ENCODE measurements around the gene YWHAE. TPM values are rescaled to one million over a fixed set of nuclear protein-coding genes. Genes with fewer than 3 reads are reported as not detected.
"Not testable (repeated sequence)": the region's sequence is repeated elsewhere in the genome, so short reads cannot be mapped to it uniquely, and the experiment has no call there.

Gene YWHAE
- polyA plus RNA-seq = 100 to 1,000 TPM; 246 to 324 TPM

- Histone ChIP-seq H3K4me3 (ENCODE audit: low read depth in 1 of 2, low read length in 2 of 2) (peak within 1 kb of the TSS; percentile 96 to 99), H3K27ac (ENCODE audit: low read depth in 2 of 2, low read length in 1 of 2) (peak within 1 kb of the TSS; percentile 99 to 100), H3K4me1 (ENCODE audit: control insufficient read depth in 2 of 2, insufficient read depth in 2 of 2, low read length in 1 of 2) (peaks cover 0 to 3% of the 10 kb centered on the region in 2 donors), H3K27me3 (ENCODE audit: control insufficient read depth in 1 of 2, insufficient read depth in 2 of 2, low read length in 2 of 2) (no peaks in the 10 kb centered on the region), H3K36me3 (ENCODE audit: control insufficient read depth in 2 of 2, insufficient read depth in 2 of 2, low read length in 1 of 2) (no peaks in the 10 kb centered on the region), H3K9me3 (ENCODE audit: control insufficient read depth in 2 of 2, insufficient read depth in 1 of 2, low read depth in 1 of 2, low read length in 1 of 2) (no peaks in the 10 kb centered on the region)
- WGBS, 2 donors = 0 to 1% methylated on average over 81 to 82 of the region's 82 CpGs
These were observed at the start of gene YWHAE for GRCh38 chr17:1399679-1400512. Gene YWHAE (minus strand): TSS chr17:1400222. CDS start chr17:1400110, 112 bp downstream.

GRCh38 chr17:1449412-1449967, 49.5 kb upstream of the YWHAE start:
- peaks cover 0 to 8% of the 10 kb centered on the region in 2 donors for H3K4me1 ChIP-seq (ENCODE audit: control insufficient read depth in 2 of 2, insufficient read depth in 2 of 2, low read length in 1 of 2)
- 77 to 83% methylated on average over 5 of the region's 5 CpGs for WGBS, 2 donors
- H3K27ac ChIP-seq (ENCODE audit: low read depth in 2 of 2, low read length in 1 of 2) = no peak overlapping the region

GRCh38 chr17:1447052-1447451, 47.0 kb upstream of the YWHAE start:
- peak overlapping the region in 1 of 2 donors; percentile 0 for H3K27ac ChIP-seq (ENCODE audit: low read depth in 2 of 2, low read length in 1 of 2)
- H3K27me3 ChIP-seq (ENCODE audit: control insufficient read depth in 1 of 2, insufficient read depth in 2 of 2, low read length in 2 of 2) = no peaks in the 10 kb centered on the region
- no peaks in the 10 kb centered on the region for H3K9me3 ChIP-seq (ENCODE audit: control insufficient read depth in 2 of 2, insufficient read depth in 1 of 2, low read depth in 1 of 2, low read length in 1 of 2)
- H3K4me3 ChIP-seq (ENCODE audit: low read depth in 1 of 2, low read length in 2 of 2) = no peak overlapping the region
- peaks cover 0 to 8% of the 10 kb centered on the region in 2 donors for H3K4me1 ChIP-seq (ENCODE audit: control insufficient read depth in 2 of 2, insufficient read depth in 2 of 2, low read length in 1 of 2)
- 67 to 70% methylated on average over 7 of the region's 7 CpGs for WGBS, 2 donors
- H3K36me3 ChIP-seq (ENCODE audit: control insufficient read depth in 2 of 2, insufficient read depth in 2 of 2, low read length in 1 of 2) = peaks cover 0 to 9% of the 10 kb centered on the region in 2 donors

More at GRCh38 chr17:1449412-1449967, 49.5 kb upstream of the YWHAE start:
- no peaks in the 10 kb centered on the region for H3K27me3 ChIP-seq (ENCODE audit: control insufficient read depth in 1 of 2, insufficient read depth in 2 of 2, low read length in 2 of 2)
- H3K36me3 ChIP-seq (ENCODE audit: control insufficient read depth in 2 of 2, insufficient read depth in 2 of 2, low read length in 1 of 2) = peaks cover 0 to 6% of the 10 kb centered on the region in 2 donors
- no peak overlapping the region for H3K4me3 ChIP-seq (ENCODE audit: low read depth in 1 of 2, low read length in 2 of 2)
- no peaks in the 10 kb centered on the region for H3K9me3 ChIP-seq (ENCODE audit: control insufficient read depth in 2 of 2, insufficient read depth in 1 of 2, low read depth in 1 of 2, low read length in 1 of 2)

- peaks cover 0 to 8% of the 10 kb centered on the region in 2 donors for H3K4me1 ChIP-seq (ENCODE audit: control insufficient read depth in 2 of 2, insufficient read depth in 2 of 2, low read length in 1 of 2)
- no peak overlapping the region for H3K4me3 ChIP-seq (ENCODE audit: low read depth in 1 of 2, low read length in 2 of 2)
- peaks cover 0 to 9% of the 10 kb centered on the region in 2 donors for H3K36me3 ChIP-seq (ENCODE audit: control insufficient read depth in 2 of 2, insufficient read depth in 2 of 2, low read length in 1 of 2)
- no peaks in the 10 kb centered on the region for H3K27me3 ChIP-seq (ENCODE audit: control insufficient read depth in 1 of 2, insufficient read depth in 2 of 2, low read length in 2 of 2)
- no peak overlapping the region for H3K27ac ChIP-seq (ENCODE audit: low read depth in 2 of 2, low read length in 1 of 2)
- 67 to 79% methylated on average over 12 of the region's 12 CpGs for WGBS, 2 donors
- no peaks in the 10 kb centered on the region for H3K9me3 ChIP-seq (ENCODE audit: control insufficient read depth in 2 of 2, insufficient read depth in 1 of 2, low read depth in 1 of 2, low read length in 1 of 2)
These were observed 46.2 kb upstream of the YWHAE start for GRCh38 chr17:1446201-1446600.

GRCh38 chr17:1445695-1446094, 45.7 kb upstream of the YWHAE start:
- H3K4me3 ChIP-seq (ENCODE audit: low read depth in 1 of 2, low read length in 2 of 2); H3K27me3 ChIP-seq (ENCODE audit: control insufficient read depth in 1 of 2, insufficient read depth in 2 of 2, low read length in 2 of 2); H3K4me1 ChIP-seq (ENCODE audit: control insufficient read depth in 2 of 2, insufficient read depth in 2 of 2, low read length in 1 of 2); H3K9me3 ChIP-seq (ENCODE audit: control insufficient read depth in 2 of 2, insufficient read depth in 1 of 2, low read depth in 1 of 2, low read length in 1 of 2); H3K27ac ChIP-seq (ENCODE audit: low read depth in 2 of 2, low read length in 1 of 2); H3K36me3 ChIP-seq (ENCODE audit: control insufficient read depth in 2 of 2, insufficient read depth in 2 of 2, low read length in 1 of 2): not testable (repeated sequence)
- 94 to 95% methylated on average over 4 of the region's 4 CpGs for WGBS, 2 donors

GRCh38 chr17:1442721-1443120, 42.7 kb upstream of the YWHAE start:
- H3K36me3 ChIP-seq (ENCODE audit: control insufficient read depth in 2 of 2, insufficient read depth in 2 of 2, low read length in 1 of 2); H3K4me1 ChIP-seq (ENCODE audit: control insufficient read depth in 2 of 2, insufficient read depth in 2 of 2, low read length in 1 of 2); H3K9me3 ChIP-seq (ENCODE audit: control insufficient read depth in 2 of 2, insufficient read depth in 1 of 2, low read depth in 1 of 2, low read length in 1 of 2); H3K27ac ChIP-seq (ENCODE audit: low read depth in 2 of 2, low read length in 1 of 2); H3K4me3 ChIP-seq (ENCODE audit: low read depth in 1 of 2, low read length in 2 of 2); H3K27me3 ChIP-seq (ENCODE audit: control insufficient read depth in 1 of 2, insufficient read depth in 2 of 2, low read length in 2 of 2): not testable (repeated sequence)
- 93 to 94% methylated on average over 6 of the region's 6 CpGs for WGBS, 2 donors

GRCh38 chr17:1442187-1442586, 42.2 kb upstream of the YWHAE start:
- no peak overlapping the region for H3K27ac ChIP-seq (ENCODE audit: low read depth in 2 of 2, low read length in 1 of 2)
- 95 to 99% methylated on average over 4 of the region's 4 CpGs for WGBS, 2 donors
- H3K4me1 ChIP-seq (ENCODE audit: control insufficient read depth in 2 of 2, insufficient read depth in 2 of 2, low read length in 1 of 2) = peaks cover 0 to 7% of the 10 kb centered on the region in 2 donors

GRCh38 chr17:1440921-1441320, 40.9 kb upstream of the YWHAE start:
- WGBS, 2 donors = 93 to 95% methylated on average over 8 of the region's 8 CpGs
- no peaks in the 10 kb centered on the region for H3K27me3 ChIP-seq (ENCODE audit: control insufficient read depth in 1 of 2, insufficient read depth in 2 of 2, low read length in 2 of 2)
- peaks cover 9 to 11% of the 10 kb centered on the region in 2 donors for H3K36me3 ChIP-seq (ENCODE audit: control insufficient read depth in 2 of 2, insufficient read depth in 2 of 2, low read length in 1 of 2)
- H3K4me1 ChIP-seq (ENCODE audit: control insufficient read depth in 2 of 2, insufficient read depth in 2 of 2, low read length in 1 of 2) = peaks cover under 1 to 3% of the 10 kb centered on the region in 2 donors
- no peak overlapping the region for H3K4me3 ChIP-seq (ENCODE audit: low read depth in 1 of 2, low read length in 2 of 2)
- H3K9me3 ChIP-seq (ENCODE audit: control insufficient read depth in 2 of 2, insufficient read depth in 1 of 2, low read depth in 1 of 2, low read length in 1 of 2) = no peaks in the 10 kb centered on the region
- no peak overlapping the region for H3K27ac ChIP-seq (ENCODE audit: low read depth in 2 of 2, low read length in 1 of 2)

More at GRCh38 chr17:1442187-1442586, 42.2 kb upstream of the YWHAE start:
- H3K27me3 ChIP-seq (ENCODE audit: control insufficient read depth in 1 of 2, insufficient read depth in 2 of 2, low read length in 2 of 2) = no peaks in the 10 kb centered on the region
- H3K4me3 ChIP-seq (ENCODE audit: low read depth in 1 of 2, low read length in 2 of 2) = no peak overlapping the region
- no peaks in the 10 kb centered on the region for H3K9me3 ChIP-seq (ENCODE audit: control insufficient read depth in 2 of 2, insufficient read depth in 1 of 2, low read depth in 1 of 2, low read length in 1 of 2)
- H3K36me3 ChIP-seq (ENCODE audit: control insufficient read depth in 2 of 2, insufficient read depth in 2 of 2, low read length in 1 of 2) = peaks cover 2 to 5% of the 10 kb centered on the region in 2 donors

- Histone ChIP-seq H3K9me3 (ENCODE audit: control insufficient read depth in 2 of 2, insufficient read depth in 1 of 2, low read depth in 1 of 2, low read length in 1 of 2) (no peaks in the 10 kb centered on the region), H3K4me3 (ENCODE audit: low read depth in 1 of 2, low read length in 2 of 2) (no peak overlapping the region), H3K27me3 (ENCODE audit: control insufficient read depth in 1 of 2, insufficient read depth in 2 of 2, low read length in 2 of 2) (no peaks in the 10 kb centered on the region), H3K27ac (ENCODE audit: low read depth in 2 of 2, low read length in 1 of 2) (no peak overlapping the region), H3K4me1 (ENCODE audit: control insufficient read depth in 2 of 2, insufficient read depth in 2 of 2, low read length in 1 of 2) (peaks cover 0 to 3% of the 10 kb centered on the region in 2 donors), H3K36me3 (ENCODE audit: control insufficient read depth in 2 of 2, insufficient read depth in 2 of 2, low read length in 1 of 2) (peaks cover 10 to 17% of the 10 kb centered on the region in 2 donors)
- 65 to 69% methylated on average over 11 of the region's 11 CpGs for WGBS, 2 donors
These were observed 38.6 kb upstream of the YWHAE start for GRCh38 chr17:1438593-1439083.

Measured in esophagus (tissue), 2 donors.